Effector memory CD4-positive, alpha-beta T cell (primary cell): ENCODE results near the gene RBBP7.

Experiments used
- DNase-seq, 3 donors: peaks; one replicate each; pipeline ENCODE4 v3.0.0-alpha.2; 2020
- H3K27ac ChIP-seq: 2 replicates; pipeline ENCODE4 v1.7.0; 2013; ENCODE audit warnings: mild to moderate bottlenecking, low read length, moderate library complexity; ENCODE audit not compliant: insufficient read depth, poor library complexity, severe bottlenecking
- H3K27me3 ChIP-seq: replicated peaks from 2 replicates; pipeline ENCODE4 v1.7.0; 2013; ENCODE audit warnings: mild to moderate bottlenecking, low read length; ENCODE audit not compliant: insufficient read depth, control insufficient read depth, poor library complexity, severe bottlenecking
- H3K36me3 ChIP-seq: 2 replicates; pipeline ENCODE4 v1.7.0; 2013; ENCODE audit warnings: mild to moderate bottlenecking, low read length, moderate library complexity; ENCODE audit not compliant: control insufficient read depth, insufficient read depth
- H3K4me1 ChIP-seq: 2 replicates; pipeline ENCODE4 v1.7.0; 2013; ENCODE audit warnings: low read length, mild to moderate bottlenecking; ENCODE audit not compliant: control insufficient read depth, insufficient read depth, poor library complexity, severe bottlenecking
- H3K4me3 ChIP-seq: 2 replicates; pipeline ENCODE4 v1.7.0; 2013; ENCODE audit warnings: low read length, low read depth, mild to moderate bottlenecking; ENCODE audit not compliant: insufficient read depth, poor library complexity, severe bottlenecking
- H3K9me3 ChIP-seq: 2 replicates; pipeline ENCODE4 v1.7.0; 2013; ENCODE audit warnings: mild to moderate bottlenecking, low read length, moderate library complexity; ENCODE audit not compliant: control insufficient read depth

RBBP7 gene

GRCh38 chrX:16832301-16832700, 37.9 kb downstream of the RBBP7 start:
- no peak overlapping the region for H3K27ac ChIP-seq
- no peak overlapping the region for H3K4me3 ChIP-seq
- DNase-seq = no peak
- H3K36me3 ChIP-seq = peaks cover 34% of the 10 kb centered on the region
- no peaks in the 10 kb centered on the region for H3K27me3 ChIP-seq
- no peaks in the 10 kb centered on the region for H3K4me1 ChIP-seq
- H3K9me3 ChIP-seq = no peaks in the 10 kb centered on the region

DNA sequence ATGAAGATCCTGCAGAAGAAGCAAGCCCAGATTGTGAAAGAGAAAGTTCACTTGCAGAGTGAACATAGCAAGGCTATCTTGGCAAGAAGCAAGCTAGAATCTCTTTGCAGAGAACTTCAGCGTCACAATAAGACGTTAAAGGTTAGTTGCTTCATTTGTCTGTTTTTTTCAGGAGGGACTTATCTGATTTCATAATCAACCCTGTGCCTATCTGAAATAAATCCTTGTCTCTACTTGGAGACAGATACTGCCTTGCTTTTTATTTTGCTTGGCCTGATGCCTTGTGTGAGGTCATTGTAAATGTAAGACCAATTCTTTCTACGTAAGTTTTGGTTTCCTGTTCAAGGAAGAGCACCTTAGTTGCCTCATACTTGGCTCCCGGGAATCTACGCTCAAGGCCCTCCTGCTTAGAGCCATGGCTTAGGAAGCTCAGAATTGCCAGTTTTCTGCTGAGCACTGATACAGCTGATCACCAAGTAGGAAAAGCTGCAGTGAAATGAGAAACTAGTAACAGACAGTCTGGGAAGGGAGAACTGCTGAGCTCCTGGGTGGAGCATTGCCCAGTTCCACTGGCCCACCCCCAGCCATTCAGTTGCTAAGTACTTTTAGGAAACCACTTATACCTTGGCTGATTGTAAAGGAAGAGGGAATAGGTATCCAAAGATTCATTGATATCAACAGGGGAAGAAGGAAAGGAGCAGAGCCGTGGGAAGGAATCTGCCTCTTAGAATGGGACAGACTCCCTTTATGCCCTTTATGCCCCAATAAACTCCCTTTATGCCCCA, 41.8 kb downstream of the RBBP7 start:
- Histone ChIP-seq H3K27me3 (no peaks in the 10 kb centered on the region), H3K4me1 (no peaks in the 10 kb centered on the region), H3K4me3 (no peak overlapping the region), H3K27ac (no peak overlapping the region), H3K36me3 (peaks cover 29% of the 10 kb centered on the region), H3K9me3 (no peaks in the 10 kb centered on the region)
- no peak for DNase-seq

GRCh38 chrX:16827225-16827624, 42.9 kb downstream of the RBBP7 start:
- H3K9me3 ChIP-seq = no peaks in the 10 kb centered on the region
- DNase-seq = no peak
- no peaks in the 10 kb centered on the region for H3K4me1 ChIP-seq
- no peak overlapping the region for H3K4me3 ChIP-seq
- no peaks in the 10 kb centered on the region for H3K27me3 ChIP-seq
- H3K27ac ChIP-seq = no peak overlapping the region
- H3K36me3 ChIP-seq = peaks cover 32% of the 10 kb centered on the region

DNA sequence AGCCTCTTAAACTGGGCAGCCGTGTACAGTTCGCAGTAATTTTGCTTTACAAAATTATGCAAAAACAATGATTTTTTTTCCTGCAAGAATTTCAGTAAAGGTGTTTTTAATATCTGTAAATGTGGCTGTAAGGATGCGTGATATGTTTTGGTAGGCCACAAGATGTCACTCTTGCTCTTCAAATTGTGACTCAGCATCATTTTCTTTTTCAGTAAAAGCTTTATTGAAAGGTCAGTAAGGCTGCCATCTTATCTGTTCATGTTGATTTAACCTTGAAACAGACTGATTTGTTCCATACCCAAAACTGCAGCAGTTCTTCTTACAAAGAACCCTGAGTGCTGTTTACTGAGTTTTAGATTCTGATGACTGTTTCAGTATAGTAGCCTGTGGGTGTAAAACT, 44.0 kb downstream of the RBBP7 start:
- no peak for DNase-seq

DNA sequence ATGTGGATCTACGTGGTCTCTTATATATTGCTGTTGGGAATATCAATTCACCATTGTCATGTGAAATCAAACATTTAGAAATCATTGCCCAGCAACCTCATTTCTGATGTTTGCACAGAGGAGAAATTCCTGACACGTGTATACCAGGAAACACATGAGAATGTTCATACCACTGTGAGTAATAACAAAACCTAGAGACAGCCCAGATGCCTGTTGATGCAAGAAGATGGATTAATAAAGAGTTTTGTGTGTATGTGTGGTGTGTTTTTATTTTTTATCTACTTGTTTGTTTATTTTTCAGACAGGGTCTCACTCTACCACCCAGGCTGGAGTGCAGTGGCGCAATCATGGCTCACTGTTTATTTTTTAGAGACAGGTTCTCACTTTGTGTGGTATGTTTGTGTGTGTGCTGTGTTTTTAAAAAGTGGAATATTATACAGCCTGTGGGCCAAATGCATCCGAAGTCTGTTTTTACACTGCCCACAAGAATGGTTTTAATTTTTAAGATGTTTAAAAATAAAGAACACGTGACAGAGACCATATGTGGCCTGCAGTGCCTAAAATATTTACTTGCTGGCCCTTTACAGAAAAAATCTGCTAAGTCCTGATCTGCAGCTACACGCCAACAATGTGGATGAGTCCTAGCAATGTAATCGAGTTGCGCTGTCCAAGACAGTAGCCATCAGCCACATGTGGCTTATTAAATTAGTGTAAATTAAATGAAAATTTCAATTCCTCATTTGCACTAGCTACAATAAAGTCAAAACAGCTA, 44.7 kb downstream of the RBBP7 start:
- H3K36me3 ChIP-seq = peaks cover 25% of the 10 kb centered on the region
- H3K27ac ChIP-seq = no peak overlapping the region
- no peaks in the 10 kb centered on the region for H3K9me3 ChIP-seq
- no peak overlapping the region for H3K4me3 ChIP-seq
- no peak for DNase-seq
- H3K27me3 ChIP-seq = no peaks in the 10 kb centered on the region
- no peaks in the 10 kb centered on the region for H3K4me1 ChIP-seq

More for the DNA sequence above, 44.0 kb downstream of the RBBP7 start:
- H3K27ac ChIP-seq = no peak overlapping the region
- no peak overlapping the region for H3K4me3 ChIP-seq
- no peaks in the 10 kb centered on the region for H3K27me3 ChIP-seq
- H3K4me1 ChIP-seq = no peaks in the 10 kb centered on the region
- no peaks in the 10 kb centered on the region for H3K9me3 ChIP-seq
- peaks cover 25% of the 10 kb centered on the region for H3K36me3 ChIP-seq

DNA sequence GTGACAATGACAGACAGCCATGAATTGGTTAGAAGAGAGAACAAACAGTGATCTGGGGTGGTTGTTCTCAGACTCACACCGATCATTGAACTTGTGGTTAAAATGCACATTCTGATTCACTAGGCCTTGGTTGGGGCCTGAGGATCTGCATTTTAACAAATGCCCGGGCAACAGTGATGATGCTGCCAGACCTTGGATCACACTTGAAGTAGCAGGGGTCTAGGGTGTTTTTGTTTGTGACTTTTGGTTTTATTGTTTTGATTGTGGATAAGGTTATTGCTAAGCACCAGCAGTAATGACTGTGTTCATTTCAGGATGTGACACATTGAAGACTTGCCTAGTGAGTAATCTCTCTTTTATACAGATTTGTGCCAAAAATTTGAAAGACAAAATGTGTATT, 47.4 kb downstream of the RBBP7 start:
- Histone ChIP-seq H3K9me3 (no peaks in the 10 kb centered on the region), H3K27ac (no peak overlapping the region), H3K4me1 (no peaks in the 10 kb centered on the region), H3K4me3 (no peak overlapping the region), H3K27me3 (no peaks in the 10 kb centered on the region), H3K36me3 (peaks cover 28% of the 10 kb centered on the region)
- no peak for DNase-seq

DNA sequence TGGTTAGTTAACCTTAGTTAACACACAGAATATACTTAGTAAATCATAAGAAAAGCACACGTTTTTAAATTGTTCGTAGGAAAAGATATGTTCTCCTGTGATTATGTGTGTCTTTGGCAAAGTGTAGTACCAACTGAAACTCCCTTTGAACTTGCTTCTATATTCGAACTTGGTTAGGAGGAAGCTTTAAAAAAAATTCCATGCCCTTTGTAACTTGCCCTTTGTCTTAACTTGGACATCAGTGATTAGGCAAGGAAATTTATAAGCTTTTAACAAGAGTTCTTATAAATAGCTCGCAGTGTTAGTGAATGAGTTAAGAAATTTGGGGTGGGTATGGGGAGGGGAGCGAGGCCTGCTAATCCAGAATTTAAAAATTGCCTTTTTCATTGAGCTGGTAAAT, 50.5 kb downstream of the RBBP7 start:
- Histone ChIP-seq H3K9me3 (no peaks in the 10 kb centered on the region), H3K27ac (no peak overlapping the region), H3K36me3 (peaks cover 28% of the 10 kb centered on the region), H3K27me3 (no peaks in the 10 kb centered on the region), H3K4me1 (no peaks in the 10 kb centered on the region), H3K4me3 (no peak overlapping the region)
- no peak for DNase-seq

GRCh38 chrX:16814597-16814996, 55.6 kb downstream of the RBBP7 start:
- Histone ChIP-seq H3K4me1 (no peaks in the 10 kb centered on the region), H3K27ac (no peak overlapping the region), H3K9me3 (no peaks in the 10 kb centered on the region), H3K36me3 (peaks cover 4% of the 10 kb centered on the region), H3K27me3 (no peaks in the 10 kb centered on the region), H3K4me3 (no peak overlapping the region)
- DNase-seq = no peak

- Histone ChIP-seq H3K36me3 (no peaks in the 10 kb centered on the region), H3K4me1 (no peaks in the 10 kb centered on the region), H3K4me3 (no peak overlapping the region), H3K27ac (no peak overlapping the region), H3K27me3 (no peaks in the 10 kb centered on the region), H3K9me3 (no peaks in the 10 kb centered on the region)
- no peak for DNase-seq
Observed at GRCh38 chrX:16807976-16808542, 62.1 kb downstream of the RBBP7 start.

- Histone ChIP-seq H3K27ac (no peak overlapping the region), H3K4me3 (no peak overlapping the region), H3K36me3 (no peaks in the 10 kb centered on the region), H3K27me3 (no peaks in the 10 kb centered on the region), H3K9me3 (no peaks in the 10 kb centered on the region), H3K4me1 (no peaks in the 10 kb centered on the region)
- no peak for DNase-seq
Observed at GRCh38 chrX:16807548-16807947, 62.6 kb downstream of the RBBP7 start.
